ENCODE results near the gene TM4SF5.

The TM4SF5 gene

GRCh38 chr17:4771519-4772234 is at the start of gene TM4SF5:
Gene TM4SF5, plus strand, starts transcription at chr17:4771886. Its CDS starts 37 bp downstream, at chr17:4771923.
- DNase-seq (ENCODE audit: low read depth in 2 of 3, low spot score in 2 of 3): no peak

GRCh38 chr17:4722678-4723240 is 48.9 kb upstream of the TM4SF5 start:
- DNase-seq (ENCODE audit: low read depth in 2 of 3, low spot score in 2 of 3): no peak

- no peak for DNase-seq (ENCODE audit: low read depth in 2 of 3, low spot score in 2 of 3)
These were observed 47.0 kb upstream of the TM4SF5 start for GRCh38 chr17:4724650-4725049.

GRCh38 chr17:4725646-4726310 is 45.9 kb upstream of the TM4SF5 start:
- no peak for DNase-seq (ENCODE audit: low read depth in 2 of 3, low spot score in 2 of 3)

- DNase-seq (ENCODE audit: low read depth in 2 of 3, low spot score in 2 of 3): no peak
These were observed 43.6 kb upstream of the TM4SF5 start for GRCh38 chr17:4728124-4728523.

- DNase-seq (ENCODE audit: low read depth in 2 of 3, low spot score in 2 of 3): no peak
These were observed 38.6 kb upstream of the TM4SF5 start for GRCh38 chr17:4733073-4733531.

- no peak for DNase-seq (ENCODE audit: low read depth in 2 of 3, low spot score in 2 of 3)
These were observed 36.7 kb upstream of the TM4SF5 start for GRCh38 chr17:4734857-4735475.

- no peak for DNase-seq (ENCODE audit: low read depth in 2 of 3, low spot score in 2 of 3)
These were observed 35.6 kb upstream of the TM4SF5 start for GRCh38 chr17:4735876-4736651.

- no peak for DNase-seq (ENCODE audit: low read depth in 2 of 3, low spot score in 2 of 3)
These were observed 33.3 kb upstream of the TM4SF5 start for GRCh38 chr17:4738136-4739121.

- DNase-seq (ENCODE audit: low read depth in 2 of 3, low spot score in 2 of 3): no peak
These were observed 32.3 kb upstream of the TM4SF5 start, which contains the start of the genes CXCL16 and ZMYND15 for GRCh38 chr17:4739122-4740024. Gene CXCL16, minus strand, starts transcription at chr17:4739928. Its CDS starts 589 bp downstream, at chr17:4739339. Gene ZMYND15, plus strand, starts transcription at chr17:4739833. Its CDS starts 716 bp downstream, at chr17:4740549.

GRCh38 chr17:4740025-4740351 is 31.7 kb upstream of the TM4SF5 start:
- no peak for DNase-seq (ENCODE audit: low read depth in 2 of 3, low spot score in 2 of 3)

- DNase-seq (ENCODE audit: low read depth in 2 of 3, low spot score in 2 of 3): no peak
These were observed 31.1 kb upstream of the TM4SF5 start for GRCh38 chr17:4740584-4740983.

GRCh38 chr17:4741544-4741943 is 30.1 kb upstream of the TM4SF5 start:
- no peak for DNase-seq (ENCODE audit: low read depth in 2 of 3, low spot score in 2 of 3)

- DNase-seq (ENCODE audit: low read depth in 2 of 3, low spot score in 2 of 3): no peak
These were observed 29.6 kb upstream of the TM4SF5 start for GRCh38 chr17:4742133-4742532.

- no peak for DNase-seq (ENCODE audit: low read depth in 2 of 3, low spot score in 2 of 3)
These were observed 29.1 kb upstream of the TM4SF5 start for GRCh38 chr17:4742629-4743028.

GRCh38 chr17:4743216-4743615 is 28.5 kb upstream of the TM4SF5 start:
- DNase-seq (ENCODE audit: low read depth in 2 of 3, low spot score in 2 of 3): no peak

GRCh38 chr17:4743898-4744297 is 27.8 kb upstream of the TM4SF5 start:
- no peak for DNase-seq (ENCODE audit: low read depth in 2 of 3, low spot score in 2 of 3)

GRCh38 chr17:4744999-4745969 is 26.4 kb upstream of the TM4SF5 start:
- DNase-seq (ENCODE audit: low read depth in 2 of 3, low spot score in 2 of 3): no peak
